Activated T-helper 17 cell treated with anti-CD3 and anti-CD28 coated beads, Interleukin-2, amount 50 U/mL, for 72 hours (primary cell): ENCODE measurements around the gene FKTN. TPM values are rescaled to one million over a fixed set of nuclear protein-coding genes. Genes with fewer than 3 reads are reported as not detected.

ENCODE experiments used
- ATAC-seq: fragments of 150-1000 bp; cut with Tn5 transposase; replicated peaks from 2 replicates; pipeline ENCODE4 v1.10.0; 2021; ENCODE audit warnings: mild to moderate bottlenecking, moderate library complexity
- H3K27ac Mint-ChIP-seq: one replicate; pipeline ENCODE4 v1.8.0; 2022; ENCODE audit warnings: mixed read lengths
- H3K27me3 Mint-ChIP-seq: one replicate; pipeline ENCODE4 v1.8.0; 2022; ENCODE audit warnings: mixed read lengths
- H3K36me3 Mint-ChIP-seq: one replicate; pipeline ENCODE4 v1.8.0; 2022; ENCODE audit warnings: low read depth, mild to moderate bottlenecking, mixed read lengths
- H3K4me1 Mint-ChIP-seq: one replicate; pipeline ENCODE4 v1.8.0; 2022; ENCODE audit warnings: mixed read lengths
- H3K4me3 Mint-ChIP-seq: one replicate; pipeline ENCODE4 v1.8.0; 2022; ENCODE audit warnings: mild to moderate bottlenecking, mixed read lengths
- H3K9me3 Mint-ChIP-seq: one replicate; pipeline ENCODE4 v1.8.0; 2022; ENCODE audit warnings: mixed read lengths
- total RNA-seq, 2 donors: library from RNA; stranded (reverse); gene quantifications; one replicate each; pipeline ENCODE4 v1.2.3, GENCODE V29; 2022

Gene FKTN
- total RNA-seq, 2 donors from 2014 or later, result 5.5 to 12.2 TPM

- ATAC-seq, result no peak
- peaks cover 3% of the 10 kb centered on the region for H3K27me3 Mint-ChIP-seq
These were observed 121.5 kb downstream of the FKTN start for GRCh38 chr9:105679257-105680022.

GRCh38 chr9:105681313-105681712 lies 123.4 kb downstream of the FKTN start:
- no peaks in the 10 kb centered on the region for H3K9me3 Mint-ChIP-seq
- H3K4me1 Mint-ChIP-seq, result no peaks in the 10 kb centered on the region
- H3K4me3 Mint-ChIP-seq, result no peak overlapping the region
- ATAC-seq, result no peak
- peaks cover 3% of the 10 kb centered on the region for H3K27me3 Mint-ChIP-seq
- H3K27ac Mint-ChIP-seq, result no peak overlapping the region
- no peaks in the 10 kb centered on the region for H3K36me3 Mint-ChIP-seq

More at GRCh38 chr9:105679257-105680022, 121.5 kb downstream of the FKTN start:
- H3K27ac Mint-ChIP-seq, result no peak overlapping the region
- H3K9me3 Mint-ChIP-seq, result no peaks in the 10 kb centered on the region
- no peak overlapping the region for H3K4me3 Mint-ChIP-seq
- H3K4me1 Mint-ChIP-seq, result no peaks in the 10 kb centered on the region
- H3K36me3 Mint-ChIP-seq, result no peaks in the 10 kb centered on the region

GRCh38 chr9:105681724-105682123 lies 123.8 kb downstream of the FKTN start:
- no peak for ATAC-seq
- Mint-ChIP-seq H3K36me3 (no peaks in the 10 kb centered on the region), H3K4me1 (no peaks in the 10 kb centered on the region), H3K27me3 (peaks cover 4% of the 10 kb centered on the region), H3K4me3 (no peak overlapping the region), H3K27ac (no peak overlapping the region), H3K9me3 (no peaks in the 10 kb centered on the region)

GRCh38 chr9:105683688-105684275 lies 125.9 kb downstream of the FKTN start:
- Mint-ChIP-seq H3K9me3 (no peaks in the 10 kb centered on the region), H3K4me3 (no peak overlapping the region), H3K36me3 (no peaks in the 10 kb centered on the region), H3K4me1 (no peaks in the 10 kb centered on the region), H3K27ac (no peak overlapping the region), H3K27me3 (peaks cover 10% of the 10 kb centered on the region)
- no peak for ATAC-seq

GRCh38 chr9:105686936-105687335 lies 129.0 kb downstream of the FKTN start:
- no peak overlapping the region for H3K27ac Mint-ChIP-seq
- ATAC-seq, result no peak
- no peaks in the 10 kb centered on the region for H3K4me1 Mint-ChIP-seq
- no peak overlapping the region for H3K4me3 Mint-ChIP-seq
- H3K9me3 Mint-ChIP-seq, result no peaks in the 10 kb centered on the region
- peaks cover 13% of the 10 kb centered on the region for H3K27me3 Mint-ChIP-seq
- H3K36me3 Mint-ChIP-seq, result no peaks in the 10 kb centered on the region

Other genes with a start within 250 kb of the FKTN start
- gene FSD1L, start 110.1 kb upstream of the FKTN start, total RNA-seq, result 1 to 10 TPM; 3.4 to 4.6 TPM
- not detected for gene TAL2, start 104.3 kb downstream of the FKTN start, total RNA-seq
- 10 to 100 TPM in 1 of 2 donors, 1 to 10 TPM in 1; 6.6 to 13.5 TPM for gene TMEM38B, start 136.4 kb downstream of the FKTN start, total RNA-seq